HG03521 (cell line): ENCODE measurements around the gene ABHD15.

ENCODE experiments used
- ATAC-seq: cut with Tn5 transposase; IDR thresholded peaks from one replicate; pipeline ENCODE4 v1.9.1; 2021; ENCODE audit warnings: mild to moderate bottlenecking, moderate library complexity; ENCODE audit not compliant: unreplicated experiment

Gene ABHD15

GRCh38 chr17:29595107-29595942 is 28.5 kb upstream of the ABHD15 start:
- ATAC-seq: no peak

- ATAC-seq: no peak
Measured at GRCh38 chr17:29594519-29595090, 27.8 kb upstream of the ABHD15 start.

- ATAC-seq: no peak
Measured at GRCh38 chr17:29593591-29594518, 27.0 kb upstream of the ABHD15 start.

- ATAC-seq: no peak
Measured at GRCh38 chr17:29592850-29593551, 26.2 kb upstream of the ABHD15 start, which contains the start of gene ANKRD13B. Gene ANKRD13B, plus strand, starts transcription at chr17:29593132. Its CDS starts 490 bp downstream, at chr17:29593622.

GRCh38 chr17:29591737-29592608 is 25.1 kb upstream of the ABHD15 start:
- ATAC-seq: no peak

GRCh38 chr17:29591146-29591736 is 24.4 kb upstream of the ABHD15 start:
- ATAC-seq: no peak

- ATAC-seq: no peak
Measured at GRCh38 chr17:29590411-29591145, 23.7 kb upstream of the ABHD15 start.

- ATAC-seq: peak; percentile 70
Measured at GRCh38 chr17:29589524-29590410, 22.9 kb upstream of the ABHD15 start, which contains the start of gene GIT1. Gene GIT1, minus strand, starts transcription at chr17:29589648. Its CDS starts 270 bp downstream, at chr17:29589378.

- peak; percentile 9 for ATAC-seq
Measured at GRCh38 chr17:29588562-29589411, 21.9 kb upstream of the ABHD15 start.

GRCh38 chr17:29588017-29588561 is 21.3 kb upstream of the ABHD15 start:
- ATAC-seq: no peak

GRCh38 chr17:29587591-29587990 is 20.8 kb upstream of the ABHD15 start:
- no peak for ATAC-seq

GRCh38 chr17:29586676-29587469 is 20.0 kb upstream of the ABHD15 start:
- ATAC-seq: no peak

GRCh38 chr17:29585080-29585751 is 18.4 kb upstream of the ABHD15 start:
- ATAC-seq: no peak

- ATAC-seq: no peak
Measured at GRCh38 chr17:29584452-29585079, 17.7 kb upstream of the ABHD15 start.
